GM19438 (cell line): Measurements from ENCODE around the gene RRP1.

ENCODE experiments used
- ATAC-seq: cut with Tn5 transposase; IDR thresholded peaks from one replicate; pipeline ENCODE4 v1.9.1; 2021; ENCODE audit warnings: low read depth; ENCODE audit not compliant: unreplicated experiment

The RRP1 gene

DNA sequence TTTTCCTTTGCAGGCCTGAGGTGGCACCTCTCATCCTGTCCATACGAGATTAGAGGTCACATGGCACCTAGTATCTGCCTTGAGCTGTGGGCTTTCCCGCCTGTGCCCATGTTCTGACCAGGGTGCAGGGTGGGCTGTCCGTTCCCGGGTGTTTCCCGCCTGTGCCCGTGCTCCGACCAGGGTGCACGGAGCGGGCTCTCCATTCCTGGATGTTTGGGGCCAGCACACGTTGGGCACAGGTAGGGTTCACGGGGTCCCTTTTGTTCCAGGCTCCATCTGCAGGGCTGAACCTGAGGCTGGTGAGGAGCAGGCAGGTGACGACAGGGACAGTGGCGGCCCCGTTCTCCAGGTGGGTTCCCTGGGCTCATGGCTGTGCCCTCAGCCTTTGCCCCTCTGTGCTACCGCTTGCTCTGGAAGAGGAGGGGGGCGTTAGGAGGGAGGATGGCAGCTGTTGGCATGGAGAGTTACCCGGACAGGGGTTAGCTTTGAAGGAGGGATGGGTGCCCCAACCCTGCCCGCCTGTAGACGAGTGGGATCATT, 10.0 kb downstream of the RRP1 start:
- ATAC-seq, result no peak

DNA sequence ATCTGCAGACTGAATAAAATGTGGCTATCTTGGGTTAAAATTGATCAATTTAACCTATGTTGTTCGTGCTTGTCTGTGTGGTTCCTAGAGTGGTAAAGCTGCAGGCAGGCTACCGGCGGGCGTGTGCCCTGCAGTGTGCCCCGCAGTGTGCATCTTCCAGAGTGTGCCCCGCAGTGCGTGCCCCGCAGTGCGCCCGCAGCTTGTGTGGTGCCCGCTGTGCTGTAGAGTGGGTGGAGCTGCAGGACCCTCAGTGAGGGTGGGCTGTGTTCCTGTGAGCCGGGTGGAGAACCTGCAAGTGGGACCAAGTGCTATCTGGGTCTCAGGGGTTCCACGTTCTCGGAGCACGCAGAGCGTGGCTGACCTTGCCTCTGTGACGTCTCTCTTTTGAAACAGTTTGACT, 10.7 kb downstream of the RRP1 start:
- ATAC-seq, result no peak

GRCh38 chr21:43800566-43800965, 11.2 kb downstream of the RRP1 start:
- no peak for ATAC-seq

DNA sequence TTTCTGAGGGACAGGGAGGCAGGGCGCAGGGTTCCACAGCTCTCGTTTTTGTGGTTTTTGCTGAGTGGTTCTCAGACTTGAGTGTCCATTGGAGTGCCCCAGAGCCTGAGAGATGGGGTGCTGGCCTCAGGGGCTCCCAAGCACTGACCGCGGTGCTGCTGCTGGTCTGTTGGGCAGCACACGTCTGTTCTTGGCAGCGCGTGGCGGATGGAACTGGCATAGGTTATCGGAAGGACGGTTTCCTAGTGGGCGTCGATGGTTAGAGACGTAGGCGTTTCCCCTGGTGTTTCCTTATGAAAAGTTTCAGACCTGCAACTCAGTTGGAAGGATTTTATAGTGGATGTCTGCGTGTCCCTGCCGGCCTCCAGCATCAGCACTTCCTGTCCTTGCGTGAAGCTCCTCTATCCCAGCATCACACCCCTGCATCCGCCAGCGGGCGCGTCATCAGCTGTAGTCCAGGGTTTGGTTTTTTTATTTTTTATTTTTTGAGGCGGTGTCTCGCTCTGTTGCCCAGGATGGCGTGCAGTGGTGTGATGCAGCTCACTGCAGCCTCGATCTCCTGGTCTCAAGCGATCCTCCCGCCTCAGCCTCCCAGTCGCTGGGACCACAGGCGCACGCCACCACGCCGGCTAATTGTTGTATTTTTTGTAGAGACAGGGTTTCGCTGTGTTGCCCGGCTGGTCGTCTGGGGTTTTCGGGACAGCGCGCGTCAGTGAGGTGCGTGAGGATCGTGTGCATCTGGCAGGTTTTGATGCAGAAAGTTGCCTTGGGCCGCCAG, 11.8 kb downstream of the RRP1 start:
- no peak for ATAC-seq

- no peak for ATAC-seq
These were observed 13.4 kb downstream of the RRP1 start for GRCh38 chr21:43802713-43803313.

DNA sequence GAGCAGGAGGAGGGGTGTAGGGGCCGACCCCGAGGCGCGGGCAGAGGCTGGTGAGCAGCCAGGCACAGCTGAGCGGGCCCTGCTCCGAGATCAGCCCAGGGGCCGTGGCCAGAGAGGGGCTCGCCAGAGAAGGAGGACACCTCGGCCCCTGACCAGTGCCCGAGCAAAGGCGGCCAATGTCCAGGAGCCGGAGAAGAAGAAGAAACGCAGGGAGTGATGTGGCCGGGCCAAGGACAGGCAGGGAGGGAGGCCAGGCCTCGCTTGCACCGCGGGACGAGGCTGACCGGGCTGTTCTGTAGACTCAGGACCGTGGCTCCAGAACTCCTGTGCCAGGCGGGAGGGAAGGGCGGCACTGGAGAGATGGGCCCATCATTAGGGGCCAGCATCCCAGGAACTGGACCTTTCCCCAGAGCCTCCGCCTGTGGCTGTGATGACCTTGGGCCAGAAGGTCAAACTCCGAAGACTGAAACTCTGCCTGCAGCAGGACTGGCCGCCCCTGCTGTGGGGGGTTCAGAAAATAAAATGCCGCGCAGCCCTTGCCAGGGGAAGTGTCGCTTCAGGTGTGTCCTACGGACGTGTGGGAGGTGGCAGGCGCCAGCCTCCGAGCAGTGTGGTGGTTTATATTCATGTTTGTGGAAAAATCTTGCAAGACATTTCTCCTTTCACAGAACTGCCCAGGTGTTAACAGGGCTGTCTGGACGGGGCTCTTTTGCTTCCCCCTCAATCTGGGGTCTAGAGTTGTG, 14.4 kb downstream of the RRP1 start:
- no peak for ATAC-seq

DNA sequence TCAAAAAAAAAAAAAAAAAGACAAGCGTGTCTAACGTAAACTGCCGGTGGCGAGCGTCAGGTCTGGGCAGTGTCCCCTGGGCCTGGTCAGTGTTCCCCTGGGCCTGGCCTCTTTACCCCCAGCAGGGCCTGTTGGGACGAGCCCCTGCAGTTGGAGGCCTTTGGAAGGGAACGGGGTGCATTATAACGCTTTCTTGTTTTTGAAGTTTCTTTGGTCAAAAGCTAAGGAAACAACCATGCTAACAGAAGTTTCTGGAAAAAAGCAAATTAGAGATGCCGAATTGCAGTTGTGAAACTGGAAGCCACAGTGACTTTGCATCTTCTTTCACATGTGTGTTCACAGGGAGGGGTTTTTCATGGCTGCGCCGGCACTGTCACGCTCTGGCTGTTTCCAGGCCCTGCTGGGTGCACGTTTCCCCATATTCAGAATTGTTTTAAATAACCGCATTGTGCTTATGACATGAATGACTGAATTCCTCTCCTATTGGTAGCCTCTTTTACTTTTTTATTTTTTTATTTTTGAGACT, 16.0 kb downstream of the RRP1 start:
- peak; percentile 83 for ATAC-seq

DNA sequence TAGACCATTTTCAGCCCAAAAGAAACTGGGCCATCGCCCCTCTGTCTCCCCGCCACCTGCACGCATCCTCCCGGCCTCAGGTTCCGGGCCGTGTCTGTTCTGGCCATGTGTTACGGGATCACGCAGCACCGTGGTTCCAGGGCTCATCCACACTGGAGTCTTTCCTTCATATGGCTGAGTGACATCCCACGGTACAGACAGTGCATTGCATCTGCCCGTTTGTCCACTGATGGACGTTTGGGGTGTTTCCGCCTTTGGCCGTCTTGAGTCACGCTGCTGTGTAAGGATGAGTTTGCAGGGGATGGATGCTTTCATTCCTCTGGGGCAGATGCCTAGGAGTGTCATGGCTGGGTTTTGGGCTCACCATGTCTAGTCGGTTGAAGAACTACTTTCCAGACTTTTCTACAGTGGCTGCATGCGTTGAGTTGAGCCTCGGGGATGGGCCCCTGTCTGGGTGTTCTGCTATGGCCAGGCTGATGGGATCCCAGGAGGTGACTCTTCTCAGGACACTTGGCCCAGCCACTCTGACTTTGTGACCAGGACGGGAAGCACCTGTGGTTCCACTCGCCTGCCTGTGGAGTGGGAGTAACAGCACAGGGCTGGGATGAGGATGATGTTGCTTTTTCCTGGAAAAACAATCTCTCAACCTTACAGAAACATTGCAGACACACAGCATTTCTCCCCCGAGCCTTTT, 16.8 kb downstream of the RRP1 start:
- no peak for ATAC-seq

DNA sequence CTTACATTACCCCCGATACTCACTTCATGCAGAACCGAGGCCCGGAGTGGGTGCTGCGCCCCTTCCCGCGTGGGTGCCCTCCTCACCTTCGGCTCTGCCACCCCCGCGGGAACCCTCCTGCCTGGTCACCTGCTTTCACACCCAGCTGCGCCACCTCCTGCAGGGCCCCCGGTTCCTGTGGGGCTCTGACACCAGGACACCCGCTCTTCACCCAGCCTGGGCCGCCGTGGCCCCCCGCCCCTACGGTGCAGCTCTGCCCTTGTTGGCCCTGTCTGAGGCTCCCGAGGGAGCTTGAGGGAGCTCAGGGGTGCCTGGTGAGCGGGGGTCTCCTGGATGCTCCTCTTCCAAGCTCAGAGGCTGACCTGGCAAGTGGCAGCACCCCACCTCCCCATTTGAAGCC, 19.0 kb downstream of the RRP1 start:
- ATAC-seq, result no peak

DNA sequence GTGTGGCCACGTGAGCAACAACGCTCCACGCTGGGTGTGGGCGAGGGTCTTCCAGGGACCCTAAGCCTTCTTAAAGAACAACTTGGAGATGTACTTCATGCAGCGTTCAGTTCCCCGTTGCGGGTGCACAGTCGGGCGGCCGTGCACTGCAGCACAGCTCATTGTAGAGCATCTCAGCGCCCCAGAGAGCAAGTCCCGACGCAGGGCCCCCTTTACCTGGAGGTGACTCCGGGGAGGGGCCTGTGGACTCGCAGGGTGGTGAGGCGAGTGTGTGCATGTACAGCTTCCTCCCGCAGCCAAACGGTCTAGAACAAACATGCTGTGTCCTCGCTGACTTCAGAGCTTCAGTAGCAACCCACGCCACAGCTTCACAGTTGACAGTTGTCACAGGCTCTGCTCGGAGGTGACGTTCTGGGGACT, 19.5 kb downstream of the RRP1 start:
- no peak for ATAC-seq

DNA sequence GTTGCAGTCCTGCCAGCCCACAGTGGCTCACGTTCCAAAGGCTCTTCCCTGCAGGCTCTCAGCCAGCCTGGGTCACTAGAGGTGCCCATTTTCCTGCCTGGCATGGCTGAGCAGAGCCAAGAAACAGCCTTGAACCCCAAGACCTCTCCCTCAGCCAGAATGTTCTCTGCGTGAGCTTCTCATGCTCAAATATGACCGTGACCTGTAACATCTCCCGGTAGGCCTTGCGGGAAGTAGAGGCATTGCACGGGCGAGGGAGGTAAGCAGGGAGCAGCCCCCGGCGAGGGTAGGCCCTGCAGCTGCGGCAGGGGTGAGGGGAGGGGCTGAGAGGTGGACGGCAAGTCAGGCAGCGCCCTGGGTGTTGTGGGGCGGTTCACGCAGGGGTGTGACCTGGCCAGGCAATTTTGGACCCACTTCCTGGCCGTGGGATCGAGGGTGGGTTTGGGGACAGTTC, 20.0 kb downstream of the RRP1 start:
- no peak for ATAC-seq

GRCh38 chr21:43809853-43810504, 20.6 kb downstream of the RRP1 start:
- no peak for ATAC-seq

- no peak for ATAC-seq
These were observed 21.3 kb downstream of the RRP1 start for GRCh38 chr21:43810505-43811261.

DNA sequence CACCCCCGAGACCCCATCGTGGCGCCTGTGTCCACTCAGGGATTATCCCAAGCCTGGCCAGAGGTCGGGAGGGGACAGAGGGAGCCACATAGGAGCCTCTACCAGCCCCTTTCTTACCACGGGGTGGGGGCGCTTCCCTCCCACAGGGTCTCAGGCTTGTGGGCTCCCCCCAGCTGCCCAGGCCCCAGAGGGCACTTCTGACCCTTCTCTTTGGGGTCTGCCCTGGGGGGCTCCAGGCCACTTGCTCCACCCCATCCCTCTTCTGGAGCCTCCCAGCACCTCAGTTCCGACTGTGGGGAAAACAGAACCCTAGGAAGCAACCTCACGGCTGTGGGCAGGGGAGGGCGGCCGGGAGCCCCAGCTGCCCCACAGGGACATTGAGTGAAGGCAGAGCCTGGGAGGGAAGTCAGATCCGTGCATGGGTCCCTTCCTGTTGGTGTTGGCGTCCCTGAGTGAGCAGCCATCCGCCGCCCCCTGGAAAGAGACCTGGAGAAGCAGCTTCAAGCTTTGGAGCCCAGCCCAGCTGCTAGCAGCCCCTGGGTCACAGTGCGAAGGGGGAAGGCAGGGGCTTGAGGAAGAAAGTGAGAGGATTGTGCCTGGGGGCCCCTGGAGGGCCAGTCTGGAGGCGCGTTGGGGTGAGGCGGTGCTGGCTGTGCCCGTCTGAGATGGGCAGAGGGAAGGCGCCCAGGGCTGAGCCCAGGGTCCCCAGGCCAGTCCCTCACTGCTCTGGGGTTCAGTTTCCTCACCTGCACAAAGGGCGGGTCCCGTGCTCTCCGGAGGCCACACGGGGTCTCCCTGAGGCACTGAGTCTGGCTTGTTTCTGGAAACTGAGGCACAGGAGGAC, 22.1 kb downstream of the RRP1 start:
- no peak for ATAC-seq

- ATAC-seq, result no peak
These were observed 22.9 kb downstream of the RRP1 start for GRCh38 chr21:43812139-43812821.

DNA sequence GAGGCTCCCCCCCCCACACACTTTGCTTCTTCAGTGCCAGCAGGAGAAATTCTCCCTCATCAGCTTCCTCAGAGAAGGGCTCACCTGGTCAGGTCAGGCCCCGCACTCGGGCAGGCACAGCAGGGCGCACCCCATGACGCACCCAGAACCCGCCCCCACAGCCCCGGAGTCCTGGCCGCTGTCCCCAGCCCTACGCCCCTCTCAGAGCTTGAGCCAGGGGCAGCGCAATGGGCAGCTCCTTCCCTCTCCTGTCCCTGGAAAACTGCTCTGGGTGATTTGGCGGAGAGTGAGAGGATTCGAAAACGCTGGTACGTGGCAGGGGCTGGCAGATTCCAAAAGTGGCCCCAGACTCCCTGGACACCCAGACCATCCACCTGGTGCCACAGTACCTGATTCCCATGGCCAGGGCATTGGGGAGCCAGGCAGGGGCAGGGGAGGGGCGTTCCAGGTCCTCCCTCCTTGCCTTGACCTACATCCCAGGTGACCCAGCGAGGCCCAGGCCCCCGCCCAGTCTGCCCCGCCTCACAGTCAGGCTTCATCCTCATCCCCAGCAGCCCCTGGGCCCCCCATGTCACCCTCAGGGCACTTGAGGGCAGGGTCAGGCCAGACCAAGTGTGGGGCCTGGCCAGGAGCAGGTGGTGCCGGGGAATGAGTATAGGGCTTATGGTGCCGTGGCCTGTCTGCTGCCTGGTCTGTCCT, 23.7 kb downstream of the RRP1 start:
- ATAC-seq, result no peak

DNA sequence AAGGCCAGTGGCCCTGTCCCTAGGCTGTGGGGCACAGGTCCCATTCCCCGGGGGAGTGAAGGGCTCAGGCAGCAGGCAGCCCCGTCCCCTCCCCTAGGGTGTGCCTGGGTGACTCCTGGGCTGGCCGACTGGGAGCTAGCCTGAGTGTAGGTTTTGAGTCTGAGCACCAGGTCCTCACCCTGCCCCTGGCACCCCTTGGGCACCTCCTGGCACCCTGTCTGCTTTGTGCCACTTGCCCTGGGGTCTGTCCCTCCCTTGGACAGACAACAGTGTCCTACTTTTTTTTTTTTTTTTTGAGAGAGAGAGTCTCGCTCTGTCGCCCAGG, 24.2 kb downstream of the RRP1 start:
- no peak for ATAC-seq
